Thyroid gland (tissue), 4 donors: ENCODE measurements around the gene ENOPH1.

Experiments
- POLR2A ChIP-seq, 2 donors: fragments of 450-650 bp; IDR thresholded peaks; one replicate each; pipeline ENCODE4 v1.6.1; 2017; ENCODE audit warnings: antibody characterized with exemption in 2 of 2, mild to moderate bottlenecking in 2 of 2, moderate library complexity in 1 of 2
- TF ChIP-seq, protein P1 (sequence below), 6 experiments: fragments of 200-600 bp in 3 of 6; fragments of 450-650 bp in 3 of 6; sonication (generic) in 3 of 6; IDR thresholded peaks; one replicate each; pipeline ENCODE4 v1.5.1; 2016 to 2019; ENCODE audit warnings: antibody characterized with exemption in 6 of 6, mild to moderate bottlenecking in 2 of 6, inconsistent platforms in 1 of 6, moderate library complexity in 1 of 6

DNA sequence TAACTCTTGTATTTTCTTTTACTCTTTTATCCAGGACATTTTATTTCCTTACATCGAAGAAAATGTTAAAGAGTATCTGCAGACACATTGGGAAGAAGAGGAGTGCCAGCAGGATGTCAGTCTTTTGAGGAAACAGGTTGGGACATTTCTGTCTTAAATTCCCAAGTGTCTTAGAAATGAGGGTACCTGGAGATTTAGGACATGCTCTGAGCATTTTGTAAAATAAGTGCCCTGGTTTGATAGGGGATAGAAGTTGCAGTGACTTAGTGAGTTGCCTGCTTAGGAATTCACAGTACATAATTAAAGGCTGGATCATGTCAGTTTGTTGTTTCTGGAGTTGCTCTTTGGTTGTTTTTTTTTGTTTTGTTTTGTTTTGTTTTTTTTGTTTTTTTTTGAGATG lies 17.5 kb downstream of the ENOPH1 start:
- TF ChIP-seq, protein P1, sequence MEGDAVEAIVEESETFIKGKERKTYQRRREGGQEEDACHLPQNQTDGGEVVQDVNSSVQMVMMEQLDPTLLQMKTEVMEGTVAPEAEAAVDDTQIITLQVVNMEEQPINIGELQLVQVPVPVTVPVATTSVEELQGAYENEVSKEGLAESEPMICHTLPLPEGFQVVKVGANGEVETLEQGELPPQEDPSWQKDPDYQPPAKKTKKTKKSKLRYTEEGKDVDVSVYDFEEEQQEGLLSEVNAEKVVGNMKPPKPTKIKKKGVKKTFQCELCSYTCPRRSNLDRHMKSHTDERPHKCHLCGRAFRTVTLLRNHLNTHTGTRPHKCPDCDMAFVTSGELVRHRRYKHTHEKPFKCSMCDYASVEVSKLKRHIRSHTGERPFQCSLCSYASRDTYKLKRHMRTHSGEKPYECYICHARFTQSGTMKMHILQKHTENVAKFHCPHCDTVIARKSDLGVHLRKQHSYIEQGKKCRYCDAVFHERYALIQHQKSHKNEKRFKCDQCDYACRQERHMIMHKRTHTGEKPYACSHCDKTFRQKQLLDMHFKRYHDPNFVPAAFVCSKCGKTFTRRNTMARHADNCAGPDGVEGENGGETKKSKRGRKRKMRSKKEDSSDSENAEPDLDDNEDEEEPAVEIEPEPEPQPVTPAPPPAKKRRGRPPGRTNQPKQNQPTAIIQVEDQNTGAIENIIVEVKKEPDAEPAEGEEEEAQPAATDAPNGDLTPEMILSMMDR (IDR thresholded peaks at IDR 0.05) = no peak
- no peak for TF ChIP-seq POLR2A (IDR thresholded peaks at IDR 0.05)
